ENCODE results near the gene C1QTNF5.
A peak's percentile ranks its signal among the peaks of the same experiment; 100 is the strongest.

Gene C1QTNF5

GRCh38 chr11:119350302-119350701 lies 9.6 kb upstream of the C1QTNF5 start:
- DNase-seq (ENCODE audit: low read depth) = no peak
- no peak overlapping the region for H3K4me3 ChIP-seq (ENCODE audit: low read length)
- TF ChIP-seq CTCF (conservative IDR thresholded peaks at IDR 0.05; ENCODE audit: low read length) = no peak

- no peak for TF ChIP-seq CTCF (conservative IDR thresholded peaks at IDR 0.05; ENCODE audit: low read length)
- no peak overlapping the region for H3K4me3 ChIP-seq (ENCODE audit: low read length)
- no peak for DNase-seq (ENCODE audit: low read depth)
Observed at GRCh38 chr11:119347940-119348605, 7.4 kb upstream of the C1QTNF5 start.

GRCh38 chr11:119347242-119347641 lies 6.6 kb upstream of the C1QTNF5 start:
- H3K4me3 ChIP-seq (ENCODE audit: low read length) = no peak overlapping the region
- no peak for TF ChIP-seq CTCF (conservative IDR thresholded peaks at IDR 0.05; ENCODE audit: low read length)
- DNase-seq (ENCODE audit: low read depth) = peak; percentile 93

- H3K4me3 ChIP-seq (ENCODE audit: low read length) = no peak within 1 kb of the TSS
- no peak for DNase-seq (ENCODE audit: low read depth)
- TF ChIP-seq CTCF (conservative IDR thresholded peaks at IDR 0.05; ENCODE audit: low read length) = no peak
Observed at GRCh38 chr11:119346605-119347004, 5.9 kb upstream of the C1QTNF5 start, which contains the start of gene MFRP. TSS of gene MFRP (minus strand) at chr11:119346705. CDS start at chr11:119346513, 192 bp downstream.

GRCh38 chr11:119345685-119346084 lies 5.0 kb upstream of the C1QTNF5 start:
- H3K4me3 ChIP-seq (ENCODE audit: low read length) = no peak overlapping the region
- no peak for DNase-seq (ENCODE audit: low read depth)
- TF ChIP-seq CTCF (conservative IDR thresholded peaks at IDR 0.05; ENCODE audit: low read length) = no peak

- no peak overlapping the region for H3K4me3 ChIP-seq (ENCODE audit: low read length)
- TF ChIP-seq CTCF (conservative IDR thresholded peaks at IDR 0.05; ENCODE audit: low read length) = no peak
- DNase-seq (ENCODE audit: low read depth) = no peak
Observed at GRCh38 chr11:119344291-119345010, 3.8 kb upstream of the C1QTNF5 start.

- no peak for DNase-seq (ENCODE audit: low read depth)
- H3K4me3 ChIP-seq (ENCODE audit: low read length) = no peak overlapping the region
- no peak for TF ChIP-seq CTCF (conservative IDR thresholded peaks at IDR 0.05; ENCODE audit: low read length)
Observed at GRCh38 chr11:119343726-119344125, 3.0 kb upstream of the C1QTNF5 start.
